ENCODE data around the gene TMED9.
"Not testable (repeated sequence)": the region's sequence is repeated elsewhere in the genome, so short reads cannot be mapped to it uniquely, and the experiment has no call there.

The TMED9 gene

DNA sequence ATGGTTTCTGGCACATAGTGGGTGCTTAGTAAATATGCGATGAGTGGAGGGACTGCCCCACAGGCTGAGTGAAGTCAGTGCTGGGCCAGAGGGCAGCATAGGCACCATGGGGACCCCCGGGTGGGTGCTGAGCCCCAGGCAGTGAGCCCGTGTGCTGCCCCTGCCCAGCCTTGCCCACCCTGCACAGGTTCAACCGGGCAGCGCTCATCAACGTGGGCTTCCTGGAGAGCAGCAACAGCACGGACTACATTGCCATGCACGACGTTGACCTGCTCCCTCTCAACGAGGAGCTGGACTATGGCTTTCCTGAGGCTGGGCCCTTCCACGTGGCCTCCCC lies 15.1 kb downstream of the TMED9 start:
- DNase-seq = no peak

DNA sequence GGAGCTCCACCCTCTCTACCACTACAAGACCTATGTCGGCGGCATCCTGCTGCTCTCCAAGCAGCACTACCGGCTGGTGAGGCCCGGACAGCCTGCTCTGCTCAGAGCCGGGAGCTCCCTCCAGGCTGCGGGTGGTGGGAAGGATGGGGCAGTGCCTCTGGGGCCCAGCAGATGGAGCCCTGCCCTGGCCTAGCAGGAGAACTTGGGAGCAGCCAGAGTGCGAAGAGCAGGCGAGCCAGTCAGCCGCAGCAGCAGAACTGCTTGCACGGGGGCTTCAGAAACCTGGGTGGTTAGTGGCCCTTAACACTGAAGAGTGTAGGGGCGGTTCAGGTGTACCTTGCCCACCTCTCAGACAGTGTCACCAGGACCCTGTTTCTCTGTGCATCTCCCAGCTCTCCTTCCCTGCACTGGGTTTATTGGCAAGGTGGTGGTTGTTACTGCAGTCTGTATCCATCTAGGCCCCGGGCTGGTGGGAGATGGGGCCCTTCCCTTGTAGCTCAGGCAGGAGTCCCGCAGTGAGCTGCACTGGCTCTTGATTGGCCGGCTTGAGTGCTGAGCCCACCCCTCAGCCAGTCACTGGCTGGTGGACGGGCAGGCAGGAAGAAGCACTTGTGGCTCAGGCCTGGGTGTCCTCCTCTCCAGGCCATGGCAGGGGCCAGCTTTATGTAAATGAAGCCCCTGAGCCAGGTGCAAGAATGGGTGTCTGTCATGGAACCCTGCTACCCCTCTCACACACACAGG lies 15.6 kb downstream of the TMED9 start:
- peak; percentile 66 for DNase-seq

DNA sequence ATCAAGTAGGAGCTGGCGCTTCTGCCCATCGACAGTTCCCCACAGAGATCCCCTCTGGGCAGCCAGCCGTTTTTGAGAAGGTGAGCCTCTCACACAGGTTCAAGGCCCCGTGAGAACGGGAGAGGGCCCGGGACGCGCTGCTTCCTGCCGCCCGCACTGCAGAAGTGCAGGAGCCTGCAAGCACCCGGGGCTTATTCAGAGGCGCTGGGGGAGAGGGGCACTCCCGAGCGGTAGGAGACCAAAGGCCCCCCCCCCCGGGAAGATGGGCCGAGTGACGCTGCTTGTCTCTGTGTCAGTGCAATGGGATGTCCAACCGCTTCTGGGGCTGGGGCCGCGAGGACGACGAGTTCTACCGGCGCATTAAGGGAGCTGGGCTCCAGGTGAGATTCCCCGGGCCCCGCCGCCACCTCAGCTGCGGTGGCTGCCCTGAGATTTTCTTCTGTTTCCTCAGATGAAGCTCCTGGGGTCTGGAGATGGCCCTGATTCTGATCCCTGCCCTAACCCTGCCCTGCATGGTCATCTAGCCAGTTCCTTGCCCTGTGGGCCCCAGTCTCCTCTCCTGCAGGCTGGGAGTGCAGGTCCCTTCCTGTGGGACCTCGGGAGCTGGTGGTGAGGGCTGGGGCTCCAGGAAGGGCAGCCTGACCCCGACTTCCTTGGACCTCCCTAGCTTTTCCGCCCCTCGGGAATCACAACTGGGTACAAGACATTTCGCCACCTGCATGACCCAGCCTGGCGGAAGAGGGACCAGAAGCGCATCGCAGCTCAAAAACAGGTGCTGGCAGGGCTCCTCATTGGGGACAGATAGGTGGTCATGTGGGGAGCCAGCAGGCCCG lies 16.5 kb downstream of the TMED9 start:
- DNase-seq = no peak

DNA sequence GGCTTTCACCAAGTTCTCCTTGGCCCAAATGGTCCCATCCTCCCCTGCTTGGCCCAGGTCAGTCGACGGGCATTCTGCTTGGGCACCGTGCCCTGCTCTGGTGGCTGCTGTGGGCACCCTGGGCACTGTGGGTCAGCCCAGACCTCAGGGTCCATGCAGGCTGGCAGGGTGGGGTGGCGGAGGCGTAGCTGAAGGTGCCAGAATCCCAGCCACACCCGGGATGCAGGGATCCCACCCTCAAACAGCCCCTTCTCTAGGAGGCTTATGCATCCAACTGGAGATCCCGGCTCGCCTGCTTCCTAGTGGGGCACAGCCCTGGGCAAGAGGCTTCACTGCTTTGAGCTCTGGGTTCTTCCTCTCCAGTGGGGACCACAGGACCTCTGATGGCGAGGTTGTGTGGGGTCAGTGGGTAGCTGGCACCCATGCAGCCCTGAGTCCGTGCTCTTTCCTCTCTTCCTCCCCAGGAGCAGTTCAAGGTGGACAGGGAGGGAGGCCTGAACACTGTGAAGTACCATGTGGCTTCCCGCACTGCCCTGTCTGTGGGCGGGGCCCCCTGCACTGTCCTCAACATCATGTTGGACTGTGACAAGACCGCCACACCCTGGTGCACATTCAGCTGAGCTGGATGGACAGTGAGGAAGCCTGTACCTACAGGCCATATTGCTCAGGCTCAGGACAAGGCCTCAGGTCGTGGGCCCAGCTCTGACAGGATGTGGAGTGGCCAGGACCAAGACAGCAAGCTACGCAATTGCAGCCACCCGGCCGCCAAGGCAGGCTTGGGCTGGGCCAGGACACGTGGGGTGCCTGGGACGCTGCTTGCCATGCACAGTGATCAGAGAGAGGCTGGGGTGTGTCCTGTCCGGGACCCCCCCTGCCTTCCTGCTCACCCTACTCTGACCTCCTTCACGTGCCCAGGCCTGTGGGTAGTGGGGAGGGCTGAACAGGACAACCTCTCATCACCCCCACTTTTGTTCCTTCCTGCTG lies 17.4 kb downstream of the TMED9 start:
- no peak for DNase-seq

DNA sequence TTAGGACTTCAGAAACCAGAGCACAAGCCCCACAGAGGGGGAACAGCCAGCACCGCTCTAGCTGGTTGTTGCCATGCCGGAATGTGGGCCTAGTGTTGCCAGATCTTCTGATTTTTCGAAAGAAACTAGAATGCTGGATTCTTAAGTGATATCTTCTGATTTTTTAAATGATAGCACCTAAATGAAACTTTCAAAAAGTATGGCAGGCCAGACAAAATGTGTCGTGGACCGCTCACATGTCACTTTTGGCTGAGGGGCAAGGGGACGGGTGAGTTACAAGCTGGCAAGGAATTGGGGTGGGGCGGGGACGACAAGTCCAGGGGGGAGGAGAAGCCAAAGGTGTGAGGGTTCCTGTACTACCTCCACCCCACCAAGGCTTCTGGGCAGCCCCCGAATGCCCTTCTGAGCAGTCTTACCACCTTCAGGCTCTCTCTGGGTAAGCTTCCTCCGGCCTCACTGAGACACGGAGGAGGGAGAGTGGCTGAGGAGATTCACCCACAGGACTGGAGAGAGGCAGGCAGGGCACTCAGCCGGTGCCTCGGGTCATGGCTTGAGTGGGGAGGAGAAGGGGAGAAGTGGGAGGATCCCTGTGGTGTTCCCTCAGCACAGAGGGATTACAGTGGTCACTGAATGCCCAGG lies 18.2 kb downstream of the TMED9 start:
- DNase-seq = no peak

DNA sequence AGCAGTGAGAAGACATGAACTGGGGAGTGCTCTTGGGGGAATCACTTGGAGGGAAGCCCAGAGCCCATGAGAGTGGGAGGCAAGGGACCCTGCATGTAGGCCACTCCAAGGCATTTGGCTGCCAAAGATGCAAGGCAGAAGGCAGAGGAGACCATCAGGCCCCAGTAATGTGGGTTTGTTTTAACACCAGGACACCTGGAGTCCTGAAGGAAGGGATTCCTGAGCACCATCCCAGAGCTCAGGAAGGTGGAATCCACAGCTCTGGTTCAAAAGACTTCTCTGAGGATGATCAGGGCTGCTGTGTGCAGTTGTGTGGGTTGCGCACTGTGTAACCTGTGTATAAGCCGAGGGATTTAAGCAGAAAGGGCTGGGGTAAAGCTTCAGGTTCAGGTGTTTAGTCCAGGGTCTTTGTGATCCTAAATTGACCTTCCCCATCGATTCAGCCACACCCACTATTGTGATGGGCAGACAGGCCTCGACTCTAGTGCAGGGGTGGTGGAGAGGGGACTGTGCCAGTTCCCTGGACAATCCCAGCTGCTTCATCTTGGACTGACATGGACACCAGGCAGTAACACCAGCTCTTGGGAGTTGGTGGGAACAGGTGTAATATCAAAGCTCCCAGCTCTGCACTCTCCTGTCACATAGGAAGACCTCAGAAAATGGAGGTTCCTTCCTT lies 18.9 kb downstream of the TMED9 start:
- no peak for DNase-seq

DNA sequence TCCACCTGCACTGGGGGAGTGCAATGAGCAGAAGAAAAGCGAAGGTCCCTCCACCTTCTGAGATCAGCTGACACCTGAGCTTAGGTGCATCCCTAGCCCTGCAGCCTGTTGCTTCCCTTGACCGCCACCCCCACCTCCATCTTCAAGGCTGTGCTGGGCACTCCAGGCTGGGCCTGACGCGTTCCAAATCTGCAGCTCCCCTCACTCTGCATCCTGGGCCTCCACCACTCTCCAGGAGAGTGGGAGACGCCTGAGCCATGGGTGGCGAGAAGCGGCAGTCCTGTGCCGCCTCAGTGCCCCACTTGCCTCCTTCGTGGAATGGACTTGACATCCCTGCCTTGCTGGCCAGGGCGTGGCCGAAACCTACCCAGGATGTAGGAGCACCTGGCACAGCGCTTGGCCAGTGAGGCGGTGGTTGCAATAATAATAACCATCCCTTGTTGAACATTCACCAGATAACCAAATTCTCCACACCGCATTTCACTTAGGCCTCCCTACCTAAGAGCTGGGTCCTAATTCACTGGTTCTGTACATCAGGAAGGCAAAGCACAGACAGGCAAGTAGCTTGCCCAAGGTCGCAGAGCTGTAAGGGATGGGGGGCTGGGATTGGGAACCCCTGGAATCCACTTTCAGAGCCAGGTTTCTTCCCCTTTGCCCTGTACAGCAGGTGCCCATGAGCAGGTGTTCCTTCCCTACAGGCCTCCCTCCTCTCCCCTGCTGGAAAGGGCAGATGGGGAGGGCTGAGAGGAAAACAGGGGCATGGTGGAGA lies 19.6 kb downstream of the TMED9 start:
- DNase-seq = no peak

DNA sequence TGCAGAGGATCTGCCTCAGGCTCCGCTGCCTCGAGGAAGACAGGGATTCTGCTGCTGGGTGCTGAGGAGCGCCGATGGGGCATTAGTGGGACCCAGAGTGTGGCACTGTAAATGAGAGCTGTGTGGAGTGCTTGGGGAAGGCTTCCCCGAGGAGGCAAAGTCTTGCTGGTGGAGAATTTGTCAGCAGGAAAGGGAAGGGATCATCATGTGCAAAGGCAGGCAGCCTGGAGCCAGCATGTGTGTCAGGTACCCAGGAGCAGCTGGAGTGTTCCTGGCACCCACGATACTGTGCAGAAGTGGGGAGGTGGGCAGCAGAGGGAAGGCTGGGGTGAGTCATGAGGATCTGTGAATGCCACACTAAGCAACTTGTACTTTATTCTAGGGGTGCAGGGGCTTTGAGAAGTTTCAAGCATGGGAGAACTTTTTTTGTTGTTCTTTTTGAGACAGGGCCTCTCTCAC lies 20.2 kb downstream of the TMED9 start:
- DNase-seq = no peak

DNA sequence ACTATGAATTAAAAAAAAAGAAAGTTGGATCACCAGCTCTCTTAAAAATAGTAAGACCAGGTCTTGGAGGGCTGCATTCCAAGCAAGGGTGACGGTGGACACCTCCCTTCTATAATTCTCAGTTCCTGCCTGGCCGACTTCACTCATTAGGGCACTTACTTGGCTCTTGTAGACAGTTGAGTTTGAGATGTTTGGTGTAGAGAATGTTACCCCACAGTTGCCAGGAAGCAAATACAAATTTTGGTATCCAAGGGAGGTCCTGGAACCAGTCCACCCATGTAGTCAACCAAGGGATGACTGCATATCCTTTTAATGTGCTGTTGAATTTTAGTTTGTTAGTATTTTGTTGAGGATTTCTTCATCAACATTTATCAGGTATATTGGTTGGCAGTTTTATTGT lies 28.6 kb downstream of the TMED9 start:
- no peak for DNase-seq

DNA sequence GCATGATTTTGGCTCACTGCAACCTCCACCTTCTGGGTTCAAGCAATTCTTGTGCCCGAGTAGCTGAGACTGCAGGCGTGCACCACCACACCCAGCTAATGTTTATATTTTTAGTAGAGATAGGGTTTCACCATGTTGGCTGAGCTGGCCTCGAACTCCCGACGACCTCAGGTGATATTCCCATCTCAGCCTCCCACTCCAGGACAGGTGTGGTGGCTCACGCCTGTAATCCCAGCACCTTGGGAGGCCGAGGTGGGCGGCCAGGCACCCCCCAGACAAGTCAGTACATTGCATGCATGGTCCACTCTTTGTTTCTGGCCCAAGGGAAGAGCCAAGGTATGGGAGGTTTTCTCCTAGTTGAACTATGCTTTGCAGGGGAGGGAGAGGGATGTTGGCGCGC lies 32.2 kb downstream of the TMED9 start:
- not testable (repeated sequence) for DNase-seq

DNA sequence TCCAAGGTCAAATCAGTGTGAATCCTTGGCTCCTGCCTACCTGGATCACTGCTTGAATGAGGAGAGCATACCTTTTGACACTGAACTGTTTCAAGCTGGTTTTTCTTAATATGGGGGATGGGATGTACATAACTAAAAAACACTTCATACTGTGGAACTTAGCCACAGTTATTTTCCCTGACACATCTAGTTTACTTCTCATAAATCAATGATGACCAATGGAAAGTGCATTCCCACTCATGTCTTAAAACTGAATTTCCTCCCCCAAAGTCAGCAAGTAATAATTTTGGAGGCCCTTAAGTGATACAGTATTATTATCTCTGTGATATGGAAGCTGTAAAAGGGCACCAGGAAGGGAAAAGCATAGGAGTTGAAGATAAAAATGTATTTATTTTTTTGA lies 38.2 kb downstream of the TMED9 start:
- not testable (repeated sequence) for DNase-seq

DNA sequence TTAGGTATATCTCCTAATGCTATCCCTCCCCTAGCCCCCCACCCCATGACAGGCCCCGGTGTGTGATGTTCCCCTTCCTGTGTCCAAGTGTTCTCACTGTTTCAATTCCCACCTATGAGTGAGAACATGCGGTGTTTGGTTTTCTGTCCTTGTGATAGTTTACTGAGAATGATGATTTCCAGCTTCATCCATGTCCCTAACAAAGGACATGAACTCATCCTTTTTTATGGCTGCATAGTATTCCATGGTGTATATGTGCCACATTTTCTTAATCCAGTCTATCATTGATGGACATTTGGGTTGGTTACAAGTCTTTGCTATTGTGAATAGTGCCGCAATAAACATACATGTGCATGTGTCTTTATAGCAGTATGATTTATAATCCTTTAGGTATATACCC lies 42.9 kb downstream of the TMED9 start:
- not testable (repeated sequence) for DNase-seq

DNA sequence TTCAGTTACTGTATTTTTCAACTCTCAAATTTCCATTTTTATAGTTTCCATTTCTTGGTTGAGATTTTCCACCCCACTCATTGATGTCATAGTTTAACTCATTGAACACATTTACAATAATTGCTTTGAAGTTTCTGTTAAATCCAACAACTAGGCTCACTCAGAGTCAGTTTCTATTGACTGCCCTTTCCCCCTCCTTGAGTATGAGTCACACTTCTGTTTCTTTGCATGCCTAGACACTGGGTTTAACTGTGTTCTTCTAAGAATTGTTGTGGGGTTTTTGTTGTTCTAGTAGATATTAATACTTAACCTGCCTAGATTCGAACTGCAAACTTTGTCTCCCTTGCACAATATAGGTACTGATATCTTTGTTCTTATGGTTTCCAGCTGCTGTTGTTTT lies 53.5 kb downstream of the TMED9 start:
- not testable (repeated sequence) for DNase-seq
